Measurements from ENCODE around the gene KCNC1.
A peak's percentile ranks its signal among the peaks of the same experiment; 100 is the strongest.

Gene KCNC1

GRCh38 chr11:17697175-17697949, 37.2 kb upstream of the KCNC1 start:
- H3K27me3 ChIP-seq (replicated peaks): peaks cover 27% of the 10 kb centered on the region
- no peak overlapping the region for H3K27ac ChIP-seq
- no peak overlapping the region for H3K4me3 ChIP-seq (ENCODE audit: low read depth, low read length)
- no peaks in the 10 kb centered on the region for H3K36me3 ChIP-seq (replicated peaks)
- in situ Hi-C loops (cut with HindIII; ENCODE audit: low pct_ligation_motif_present, low sequenced_read_pairs): no loop called here
- DNase-seq: no peak
- TF ChIP-seq CTCF (IDR thresholded peaks at IDR 0.05; ENCODE audit: low read depth, low read length, missing control alignments): no peak

GRCh38 chr11:17699147-17700114, 35.1 kb upstream of the KCNC1 start:
- Histone ChIP-seq H3K4me3 (ENCODE audit: low read depth, low read length) (no peak overlapping the region), H3K36me3 (replicated peaks) (no peaks in the 10 kb centered on the region), H3K27me3 (replicated peaks) (peaks cover 27% of the 10 kb centered on the region), H3K27ac (no peak overlapping the region)
- peak; percentile 14 for DNase-seq
- in situ Hi-C loops (cut with HindIII; ENCODE audit: low pct_ligation_motif_present, low sequenced_read_pairs): no loop called here
- TF ChIP-seq CTCF (IDR thresholded peaks at IDR 0.05; ENCODE audit: low read depth, low read length, missing control alignments): no peak

GRCh38 chr11:17700991-17701390, 33.6 kb upstream of the KCNC1 start:
- Histone ChIP-seq H3K4me3 (ENCODE audit: low read depth, low read length) (no peak overlapping the region), H3K36me3 (replicated peaks) (no peaks in the 10 kb centered on the region), H3K27me3 (replicated peaks) (peaks cover 11% of the 10 kb centered on the region), H3K27ac (no peak overlapping the region)
- DNase-seq: no peak
- TF ChIP-seq CTCF (IDR thresholded peaks at IDR 0.05; ENCODE audit: low read depth, low read length, missing control alignments): no peak
- in situ Hi-C loops (cut with HindIII; ENCODE audit: low pct_ligation_motif_present, low sequenced_read_pairs): no loop called here

GRCh38 chr11:17702876-17703275, 31.7 kb upstream of the KCNC1 start:
- DNase-seq: no peak
- in situ Hi-C loops (cut with HindIII; ENCODE audit: low pct_ligation_motif_present, low sequenced_read_pairs): no loop called here
- no peak overlapping the region for H3K27ac ChIP-seq
- no peaks in the 10 kb centered on the region for H3K36me3 ChIP-seq (replicated peaks)
- H3K4me3 ChIP-seq (ENCODE audit: low read depth, low read length): no peak overlapping the region
- no peak for TF ChIP-seq CTCF (IDR thresholded peaks at IDR 0.05; ENCODE audit: low read depth, low read length, missing control alignments)
- H3K27me3 ChIP-seq (replicated peaks): no peaks in the 10 kb centered on the region

- no peak for TF ChIP-seq CTCF (IDR thresholded peaks at IDR 0.05; ENCODE audit: low read depth, low read length, missing control alignments)
- Histone ChIP-seq H3K27me3 (replicated peaks) (no peaks in the 10 kb centered on the region), H3K36me3 (replicated peaks) (no peaks in the 10 kb centered on the region), H3K27ac (no peak overlapping the region), H3K4me3 (ENCODE audit: low read depth, low read length) (no peak overlapping the region)
- in situ Hi-C loops (cut with HindIII; ENCODE audit: low pct_ligation_motif_present, low sequenced_read_pairs): no loop called here
- DNase-seq: peak; percentile 38
Observed at GRCh38 chr11:17703951-17704350, 30.6 kb upstream of the KCNC1 start.
